ENCODE data around the gene CSGALNACT2. TPM values are rescaled to one million over a fixed set of nuclear protein-coding genes. Genes with fewer than 3 reads are reported as not detected.

CSGALNACT2 gene
- total RNA-seq, 2 donors from 2014 or later = 3.5 to 8.2 TPM

DNA sequence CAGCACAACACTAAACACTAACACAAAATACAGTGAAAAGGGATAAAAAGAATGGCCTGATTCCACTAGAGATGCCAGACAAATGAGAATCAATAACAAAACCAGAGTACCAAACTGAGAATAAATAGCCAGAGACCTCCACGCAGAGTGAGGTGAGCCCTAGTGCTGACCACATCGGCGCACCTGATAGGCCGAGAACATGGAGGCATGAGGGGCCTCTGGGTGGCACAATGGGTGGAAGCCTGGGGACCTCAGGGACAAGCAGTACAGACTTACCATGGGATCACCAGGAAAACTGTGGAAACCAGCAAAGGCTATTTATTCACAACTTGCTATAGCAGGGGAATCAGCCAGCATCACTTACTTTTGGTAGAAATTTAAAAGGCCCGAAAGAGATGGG, 1.8 kb upstream of the CSGALNACT2 start:
- Histone ChIP-seq H3K27me3 (no peaks in the 10 kb centered on the region), H3K36me3 (no peaks in the 10 kb centered on the region), H3K9me3 (no peaks in the 10 kb centered on the region), H3K9ac (ENCODE audit: low read depth in 2 of 2, low read length in 2 of 2) (no peak overlapping the region), H3K27ac (no peak overlapping the region), H3K4me1 (no peaks in the 10 kb centered on the region), H3K4me3 (no peak overlapping the region)
- intact Hi-C loops (cut with DNase I) = no loop called here
- TF ChIP-seq, protein P1, sequence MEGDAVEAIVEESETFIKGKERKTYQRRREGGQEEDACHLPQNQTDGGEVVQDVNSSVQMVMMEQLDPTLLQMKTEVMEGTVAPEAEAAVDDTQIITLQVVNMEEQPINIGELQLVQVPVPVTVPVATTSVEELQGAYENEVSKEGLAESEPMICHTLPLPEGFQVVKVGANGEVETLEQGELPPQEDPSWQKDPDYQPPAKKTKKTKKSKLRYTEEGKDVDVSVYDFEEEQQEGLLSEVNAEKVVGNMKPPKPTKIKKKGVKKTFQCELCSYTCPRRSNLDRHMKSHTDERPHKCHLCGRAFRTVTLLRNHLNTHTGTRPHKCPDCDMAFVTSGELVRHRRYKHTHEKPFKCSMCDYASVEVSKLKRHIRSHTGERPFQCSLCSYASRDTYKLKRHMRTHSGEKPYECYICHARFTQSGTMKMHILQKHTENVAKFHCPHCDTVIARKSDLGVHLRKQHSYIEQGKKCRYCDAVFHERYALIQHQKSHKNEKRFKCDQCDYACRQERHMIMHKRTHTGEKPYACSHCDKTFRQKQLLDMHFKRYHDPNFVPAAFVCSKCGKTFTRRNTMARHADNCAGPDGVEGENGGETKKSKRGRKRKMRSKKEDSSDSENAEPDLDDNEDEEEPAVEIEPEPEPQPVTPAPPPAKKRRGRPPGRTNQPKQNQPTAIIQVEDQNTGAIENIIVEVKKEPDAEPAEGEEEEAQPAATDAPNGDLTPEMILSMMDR (IDR thresholded peaks at IDR 0.05) = no peak
- DNase-seq = no peak

- no peaks in the 10 kb centered on the region for H3K27me3 ChIP-seq
- TF ChIP-seq, protein P1 (IDR thresholded peaks at IDR 0.05) = no peak
- no peaks in the 10 kb centered on the region for H3K36me3 ChIP-seq
- peak overlapping the region; percentile 87 for H3K27ac ChIP-seq
- intact Hi-C loops (cut with DNase I) = no loop called here
- no peaks in the 10 kb centered on the region for H3K4me1 ChIP-seq
- H3K4me3 ChIP-seq = peak overlapping the region; percentile 62
- DNase-seq = no peak
- peak overlapping the region; percentile 79 to 87 for H3K9ac ChIP-seq (ENCODE audit: low read depth in 2 of 2, low read length in 2 of 2)
- H3K9me3 ChIP-seq = no peaks in the 10 kb centered on the region
These were observed 1.1 kb upstream of the CSGALNACT2 start for GRCh38 chr10:43136995-43137716.

DNA sequence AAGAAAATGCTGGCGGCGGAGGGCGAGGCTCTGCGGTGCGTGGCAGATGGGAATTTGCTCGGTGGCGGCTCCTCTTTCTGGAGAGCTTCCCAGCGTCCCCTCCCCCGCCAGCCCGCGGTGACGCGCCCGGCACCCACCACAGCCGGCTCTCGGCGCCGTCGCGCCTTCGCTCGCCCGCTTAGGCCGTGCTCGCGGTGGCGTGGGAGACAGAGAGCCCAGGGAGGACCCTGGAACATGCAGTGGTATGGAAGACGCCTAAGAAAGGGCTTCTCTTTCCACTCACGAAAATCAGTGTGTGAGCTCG, 576 bp upstream of the CSGALNACT2 start:
- peak; percentile 45 for DNase-seq
- Histone ChIP-seq H3K36me3 (no peaks in the 10 kb centered on the region), H3K4me1 (no peaks in the 10 kb centered on the region), H3K9me3 (no peaks in the 10 kb centered on the region), H3K27ac (peak overlapping the region; percentile 87), H3K4me3 (peak overlapping the region; percentile 62), H3K9ac (ENCODE audit: low read depth in 2 of 2, low read length in 2 of 2) (peak overlapping the region; percentile 79 to 87), H3K27me3 (no peaks in the 10 kb centered on the region)
- intact Hi-C loops (cut with DNase I) = no loop called here
- TF ChIP-seq, protein P1 (IDR thresholded peaks at IDR 0.05) = no peak

DNA sequence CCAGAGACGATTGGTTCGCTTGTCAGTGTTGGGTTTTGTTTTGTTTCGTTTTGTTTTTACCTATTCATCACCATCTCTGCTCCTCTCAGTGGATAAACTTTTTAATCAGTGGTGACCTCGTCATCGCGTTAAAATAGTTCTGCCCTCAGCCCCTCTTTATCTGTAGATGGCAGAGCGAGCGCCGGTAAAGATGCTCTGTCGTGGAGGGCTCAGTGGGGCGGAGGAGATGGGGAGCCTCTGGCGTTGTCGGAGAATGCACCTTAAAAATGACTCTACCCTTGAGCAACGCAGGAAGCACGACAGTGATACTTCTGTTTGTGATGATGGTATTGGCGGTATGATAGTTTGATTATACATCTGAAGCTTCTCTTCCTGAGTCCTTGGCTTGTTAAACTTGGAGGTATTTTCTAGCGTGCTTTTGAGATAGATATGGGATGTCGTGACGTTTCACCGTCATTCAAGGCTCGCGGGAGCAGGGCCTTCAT, 554 bp downstream of the CSGALNACT2 start:
- Histone ChIP-seq H3K9me3 (no peaks in the 10 kb centered on the region), H3K27ac (peak overlapping the region; percentile 87), H3K4me1 (no peaks in the 10 kb centered on the region), H3K4me3 (peak overlapping the region; percentile 62), H3K9ac (ENCODE audit: low read depth in 2 of 2, low read length in 2 of 2) (peak overlapping the region; percentile 78 to 79), H3K27me3 (no peaks in the 10 kb centered on the region), H3K36me3 (no peaks in the 10 kb centered on the region)
- intact Hi-C loops (cut with DNase I) = no loop called here
- no peak for DNase-seq
- TF ChIP-seq, protein P1 (IDR thresholded peaks at IDR 0.05) = no peak

DNA sequence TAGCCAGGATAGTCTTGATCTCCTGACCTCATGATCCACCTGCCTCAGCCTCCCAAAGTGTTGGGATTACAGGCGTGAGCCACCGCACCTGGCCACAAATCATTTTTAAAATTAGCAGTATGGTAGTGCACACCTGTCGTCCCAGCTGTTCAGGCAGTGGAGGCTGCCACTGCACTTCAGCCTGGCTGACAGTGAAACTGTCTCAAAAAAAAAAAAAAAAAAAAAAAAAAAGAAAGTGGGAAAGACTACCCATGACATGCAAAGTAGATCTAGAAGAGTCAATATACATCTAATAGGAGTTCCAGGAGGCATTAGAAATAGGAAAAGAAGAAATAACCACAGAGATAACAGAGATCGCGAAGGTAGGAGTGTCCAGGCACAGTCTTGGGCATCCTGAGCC, 3.2 kb downstream of the CSGALNACT2 start:
- no peaks in the 10 kb centered on the region for H3K4me1 ChIP-seq
- H3K27me3 ChIP-seq = no peaks in the 10 kb centered on the region
- intact Hi-C loops (cut with DNase I) = no loop called here
- no peaks in the 10 kb centered on the region for H3K36me3 ChIP-seq
- TF ChIP-seq, protein P1 (IDR thresholded peaks at IDR 0.05) = no peak
- H3K27ac ChIP-seq = no peak overlapping the region
- H3K4me3 ChIP-seq = no peak overlapping the region
- DNase-seq = no peak
- no peaks in the 10 kb centered on the region for H3K9me3 ChIP-seq
- no peak overlapping the region for H3K9ac ChIP-seq (ENCODE audit: low read depth in 2 of 2, low read length in 2 of 2)

Measured in colonic mucosa (tissue), 4 donors.